ENCODE results near the gene PLD3. TPM values are rescaled to one million over a fixed set of nuclear protein-coding genes. Genes with fewer than 3 reads are reported as not detected.

The PLD3 gene
- total and polyA plus RNA-seq, 8 donors = 87.5 to 208 (median 108) TPM

DNA sequence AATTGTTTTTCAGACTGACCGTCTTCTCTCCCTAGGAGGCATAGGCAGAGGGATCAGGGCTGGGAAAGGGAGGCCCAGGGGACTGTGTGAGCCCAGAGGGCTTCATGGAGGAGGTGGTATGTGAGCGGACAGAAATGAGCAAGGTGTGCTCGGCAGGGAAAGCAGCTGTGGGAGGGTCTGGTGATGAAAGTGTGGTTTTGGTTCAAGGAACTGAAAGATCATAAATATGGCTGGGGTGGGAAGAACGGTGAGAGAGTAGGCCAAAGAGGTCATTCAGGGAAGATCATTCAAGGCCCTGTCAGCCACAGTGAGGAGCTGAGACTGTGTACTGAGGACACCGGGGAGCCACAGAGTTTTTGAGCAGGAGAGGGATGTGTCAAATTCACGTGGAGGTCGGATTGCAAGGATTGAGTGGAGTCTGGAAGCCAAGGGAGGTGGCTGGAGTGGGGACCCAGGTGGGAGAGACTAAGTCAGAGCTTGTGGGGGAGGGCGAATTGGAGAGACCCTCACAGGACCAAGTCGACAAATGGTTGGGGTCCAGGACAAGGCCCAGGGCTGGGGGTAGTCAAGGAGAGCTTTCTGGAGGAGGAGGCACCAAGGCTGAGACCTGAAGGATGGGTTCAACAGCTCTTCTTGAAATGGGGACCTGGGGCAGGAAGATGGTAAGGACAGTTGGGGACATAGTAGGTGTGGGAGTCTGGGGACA, 7.6 kb downstream of the PLD3 start:
- Histone ChIP-seq H3K4me3 (no peak overlapping the region), H3K36me3 (no peaks in the 10 kb centered on the region), H3K27ac (no peak overlapping the region), H3K4me1 (no peaks in the 10 kb centered on the region), H3K27me3 (no peaks in the 10 kb centered on the region), H3K9me3 (no peaks in the 10 kb centered on the region)
- FAIRE-seq (no peak), ATAC-seq (no peak), DNase-seq (peak in 1 of 6 donors; percentile 16)
- TF ChIP-seq CTCF (IDR thresholded peaks at IDR 0.05) = no peak
- intact Hi-C loops (cut with DNase I) = no loop called here
- 90 to 91% methylated on average over 9 of the region's 9 CpGs for WGBS, 2 donors

- H3K36me3 ChIP-seq = no peaks in the 10 kb centered on the region
- H3K27me3 ChIP-seq = no peaks in the 10 kb centered on the region
- no peak overlapping the region for H3K27ac ChIP-seq
- H3K9me3 ChIP-seq = no peaks in the 10 kb centered on the region
- ATAC-seq (no peak), FAIRE-seq (no peak), DNase-seq (peak in 1 of 6 donors; percentile 2)
- intact Hi-C loops (cut with DNase I) = no loop called here
- no peak overlapping the region for H3K4me3 ChIP-seq
- no peaks in the 10 kb centered on the region for H3K4me1 ChIP-seq
- WGBS, 2 donors = 87 to 93% methylated on average over 6 of the region's 6 CpGs
- no peak for TF ChIP-seq CTCF (IDR thresholded peaks at IDR 0.05)
These were observed 8.4 kb downstream of the PLD3 start for GRCh38 chr19:40356681-40357595.

- intact Hi-C loops (cut with DNase I) = no loop called here
These were observed 9.1 kb downstream of the PLD3 start for GRCh38 chr19:40357640-40358039.

GRCh38 chr19:40358773-40359172, 10.3 kb downstream of the PLD3 start:
- ATAC-seq (peak in 3 of 4 donors; percentile 28 to 73 (median 58)), DNase-seq (peak in 1 of 6 donors; percentile 36), FAIRE-seq (no peak)
- no peaks in the 10 kb centered on the region for H3K4me1 ChIP-seq
- no peaks in the 10 kb centered on the region for H3K9me3 ChIP-seq
- no peak overlapping the region for H3K27ac ChIP-seq
- intact Hi-C loops (cut with DNase I) = no loop called here
- 86 to 98% methylated on average over 4 to 5 of the region's 5 CpGs for WGBS, 2 donors
- H3K4me3 ChIP-seq = no peak overlapping the region
- H3K27me3 ChIP-seq = no peaks in the 10 kb centered on the region
- no peaks in the 10 kb centered on the region for H3K36me3 ChIP-seq
- TF ChIP-seq CTCF (IDR thresholded peaks at IDR 0.05) = no peak

More at GRCh38 chr19:40357640-40358039, 9.1 kb downstream of the PLD3 start:
- no peak overlapping the region for H3K27ac ChIP-seq
- no peak for TF ChIP-seq CTCF (IDR thresholded peaks at IDR 0.05)
- no peaks in the 10 kb centered on the region for H3K4me1 ChIP-seq
- FAIRE-seq (no peak), DNase-seq (no peak), ATAC-seq (no peak)
- no peak overlapping the region for H3K4me3 ChIP-seq
- no peaks in the 10 kb centered on the region for H3K36me3 ChIP-seq
- H3K9me3 ChIP-seq = no peaks in the 10 kb centered on the region
- H3K27me3 ChIP-seq = no peaks in the 10 kb centered on the region
- 79 to 83% methylated on average over 3 of the region's 3 CpGs for WGBS, 2 donors
